Vagina (tissue), 2 donors: ENCODE results near the gene NRGN.
A peak's percentile ranks its signal among the peaks of the same experiment; 100 is the strongest.

Source experiments
- CTCF ChIP-seq, 3 experiments: fragments of 450-650 bp in 2 of 3; fragments of 200-600 bp in 1 of 3; sonication (generic) in 1 of 3; IDR thresholded peaks; one replicate each; pipeline ENCODE4 v1.5.1; 2017 to 2019; ENCODE audit warnings: antibody characterized with exemption in 3 of 3, mild to moderate bottlenecking in 2 of 3, moderate library complexity in 2 of 3
- POLR2A ChIP-seq, 2 donors: fragments of 450-650 bp; IDR thresholded peaks; one replicate each; pipeline ENCODE4 v1.6.1; 2017; ENCODE audit warnings: antibody characterized with exemption in 2 of 2, mild to moderate bottlenecking in 2 of 2, moderate library complexity in 2 of 2
- POLR2AphosphoS5 ChIP-seq, 2 donors: sonication (generic); formaldehyde crosslinking; IDR thresholded peaks; one replicate each; pipeline ENCODE4 v1.9.0; 2017; ENCODE audit warnings: antibody characterized with exemption in 2 of 2, mild to moderate bottlenecking in 2 of 2, low read depth in 1 of 2; ENCODE audit not compliant: insufficient read depth in 1 of 2

GRCh38 chr11:124746621-124747243 is 7.0 kb downstream of the NRGN start:
- no peak for TF ChIP-seq CTCF (IDR thresholded peaks at IDR 0.05)
- TF ChIP-seq POLR2A (IDR thresholded peaks at IDR 0.05), result no peak
- peak in 1 of 2 donors; percentile 76 for TF ChIP-seq POLR2AphosphoS5 (IDR thresholded peaks at IDR 0.05; ENCODE audit: insufficient read depth in 1 of 2, low read depth in 1 of 2)
